Colon (tissue), 2 donors: ENCODE measurements around the gene LSM3.
"Not testable (repeated sequence)": the region's sequence is repeated elsewhere in the genome, so short reads cannot be mapped to it uniquely, and the experiment has no call there.

Experiments
- FAIRE-seq: peaks from 2 replicates; lab custom pipeline; 2012; peaks lifted over from hg19 to GRCh38; lab: Jason Lieb, UNC
- donor health status: control.
- donor health status: control.

LSM3 gene

GRCh38 chr3:14222900-14223594 is 44.4 kb downstream of the LSM3 start:
- FAIRE-seq: no peak

GRCh38 chr3:14223595-14223994 is 45.0 kb downstream of the LSM3 start:
- no peak for FAIRE-seq

- no peak for FAIRE-seq
Measured at GRCh38 chr3:14224895-14225294, 46.3 kb downstream of the LSM3 start.

- no peak for FAIRE-seq
Measured at GRCh38 chr3:14225421-14225820, 46.8 kb downstream of the LSM3 start.

GRCh38 chr3:14226351-14226750 is 47.7 kb downstream of the LSM3 start:
- not testable (repeated sequence) for FAIRE-seq

GRCh38 chr3:14227856-14228255 is 49.2 kb downstream of the LSM3 start:
- FAIRE-seq: no peak

GRCh38 chr3:14228681-14229470 is 50.3 kb downstream of the LSM3 start:
- FAIRE-seq: no peak

- FAIRE-seq: not testable (repeated sequence)
Measured at GRCh38 chr3:14229695-14230094, 51.1 kb downstream of the LSM3 start.

GRCh38 chr3:14230729-14231128 is 52.1 kb downstream of the LSM3 start:
- FAIRE-seq: no peak

- no peak for FAIRE-seq
Measured at GRCh38 chr3:14231145-14231990, 52.8 kb downstream of the LSM3 start.

- no peak for FAIRE-seq
Measured at GRCh38 chr3:14231998-14232501, 53.4 kb downstream of the LSM3 start.

- no peak for FAIRE-seq
Measured at GRCh38 chr3:14234251-14235002, 55.8 kb downstream of the LSM3 start.

- no peak for FAIRE-seq
Measured at GRCh38 chr3:14235003-14235911, 56.6 kb downstream of the LSM3 start.

GRCh38 chr3:14235912-14236295 is 57.3 kb downstream of the LSM3 start:
- FAIRE-seq: no peak

GRCh38 chr3:14236902-14237301 is 58.3 kb downstream of the LSM3 start:
- no peak for FAIRE-seq

GRCh38 chr3:14237457-14237856 is 58.8 kb downstream of the LSM3 start:
- FAIRE-seq: no peak

GRCh38 chr3:14238356-14238755 is 59.7 kb downstream of the LSM3 start:
- no peak for FAIRE-seq

GRCh38 chr3:14238930-14239329 is 60.3 kb downstream of the LSM3 start:
- FAIRE-seq: no peak

GRCh38 chr3:14239940-14240339 is 61.3 kb downstream of the LSM3 start:
- FAIRE-seq: no peak

- no peak for FAIRE-seq
Measured at GRCh38 chr3:14240366-14240765, 61.7 kb downstream of the LSM3 start.

GRCh38 chr3:14241716-14242115 is 63.1 kb downstream of the LSM3 start:
- FAIRE-seq: no peak
